NCI-H524 (cell line): ENCODE results near the gene FBXO33.
A peak's percentile ranks its signal among the peaks of the same experiment; 100 is the strongest.
"Not testable (repeated sequence)": the region's sequence is repeated elsewhere in the genome, so short reads cannot be mapped to it uniquely, and the experiment has no call there.

Experiments
- DNase-seq, 2 experiments: peaks; one replicate each; lab custom pipeline; 2025; lab: John Stamatoyannopoulos, UW

FBXO33 gene

GRCh38 chr14:39369029-39369428, 63.2 kb downstream of the FBXO33 start:
- DNase-seq, result no peak

- DNase-seq, result peak; percentile 53 to 89
These were observed 63.8 kb downstream of the FBXO33 start for GRCh38 chr14:39368261-39368959.

GRCh38 chr14:39367387-39367751, 64.9 kb downstream of the FBXO33 start:
- no peak for DNase-seq

GRCh38 chr14:39366460-39367386, 65.5 kb downstream of the FBXO33 start:
- DNase-seq, result no peak

GRCh38 chr14:39365354-39365753, 66.9 kb downstream of the FBXO33 start:
- no peak for DNase-seq

- no peak for DNase-seq
These were observed 67.7 kb downstream of the FBXO33 start for GRCh38 chr14:39364509-39364908.

- not testable (repeated sequence) for DNase-seq
These were observed 70.7 kb downstream of the FBXO33 start for GRCh38 chr14:39361556-39361955.

- no peak for DNase-seq
These were observed 71.9 kb downstream of the FBXO33 start for GRCh38 chr14:39360316-39360715.

GRCh38 chr14:39359069-39359468, 73.2 kb downstream of the FBXO33 start:
- DNase-seq, result not testable (repeated sequence)

- DNase-seq, result no peak
These were observed 80.5 kb downstream of the FBXO33 start for GRCh38 chr14:39351708-39352107.

- DNase-seq, result no peak
These were observed 81.4 kb downstream of the FBXO33 start for GRCh38 chr14:39350866-39351265.
